Smooth muscle cell (in vitro differentiated cells): ENCODE measurements around the gene CEACAM4. TPM values are rescaled to one million over a fixed set of nuclear protein-coding genes. Genes with fewer than 3 reads are reported as not detected.

ENCODE experiments used
- DNase-seq: peaks from one replicate; lab custom pipeline; 2025; ENCODE audit not compliant: unreplicated experiment; lab: John Stamatoyannopoulos, UW
- H2AFZ ChIP-seq: fragments of 200-600 bp; sonication (generic); 2 replicates; pipeline ENCODE4 v1.6.0; 2016; ENCODE audit warnings: antibody characterized with exemption, low read depth, mild to moderate bottlenecking
- H3F3A ChIP-seq: fragments of 200-600 bp; sonication (generic); 2 replicates; pipeline ENCODE4 v1.6.0; 2017; ENCODE audit warnings: antibody characterized with exemption, low read depth
- H3K27ac ChIP-seq: fragments of 200-600 bp; sonication (generic); 2 replicates; pipeline ENCODE4 v1.5.1; 2016; ENCODE audit warnings: low read depth, mild to moderate bottlenecking
- H3K27me3 ChIP-seq: fragments of 200-600 bp; sonication (generic); 2 replicates; pipeline ENCODE4 v1.6.1; 2016; ENCODE audit warnings: low read depth, mild to moderate bottlenecking
- H3K36me3 ChIP-seq: fragments of 200-600 bp; sonication (generic); 2 replicates; pipeline ENCODE4 v1.5.1; 2016; ENCODE audit warnings: low read depth
- H3K4me1 ChIP-seq: fragments of 200-600 bp; sonication (generic); 2 replicates; pipeline ENCODE4 v1.5.1; 2016; ENCODE audit warnings: low read depth
- H3K4me2 ChIP-seq: fragments of 200-600 bp; sonication (generic); 2 replicates; pipeline ENCODE4 v1.6.0; 2016; ENCODE audit warnings: mild to moderate bottlenecking
- H3K4me3 ChIP-seq: fragments of 200-600 bp; sonication (generic); 2 replicates; pipeline ENCODE4 v1.5.1; 2016; ENCODE audit warnings: mild to moderate bottlenecking
- H3K79me2 ChIP-seq: fragments of 200-600 bp; sonication (generic); 2 replicates; pipeline ENCODE4 v1.6.0; 2016; ENCODE audit warnings: low read depth, mild to moderate bottlenecking
- H3K9ac ChIP-seq: fragments of 200-600 bp; sonication (generic); 2 replicates; pipeline ENCODE4 v1.6.0; 2016; ENCODE audit warnings: low read depth
- H3K9me3 ChIP-seq: fragments of 200-600 bp; sonication (generic); replicated peaks from 2 replicates; pipeline ENCODE4 v1.5.1; 2016; ENCODE audit warnings: low read depth
- H4K20me1 ChIP-seq: fragments of 200-600 bp; sonication (generic); 2 replicates; pipeline ENCODE4 v1.6.0; 2016; ENCODE audit warnings: low read depth
- WGBS: methylation state at CpG from one replicate; pipeline ENCODE4 v1.1.7; 2016; ENCODE audit warnings: low lambda C conversion rate; 5-methylcytosine and 5-hydroxymethylcytosine counted together
- polyA plus RNA-seq: library from polyadenylated mRNA; unstranded; fragments of >200 nt; fragmentation: Nextera tagmentation; extraction: Ambion mirVana; gene quantifications from 2 replicates; pipeline ENCODE4 v1.2.1, GENCODE V29; 2016
- total RNA-seq: library from RNA; depleted of rRNA; stranded (reverse); fragments of >200 nt; gene quantifications from 2 replicates; pipeline ENCODE4 v1.2.3, GENCODE V29; 2014
- TF ChIP-seq, protein P1 (sequence below): fragments of 200-600 bp; sonication (generic); IDR thresholded peaks from 2 replicates; pipeline ENCODE4 v1.5.1; 2017; ENCODE audit warnings: borderline replicate concordance, mild to moderate bottlenecking, antibody characterized with exemption; ENCODE audit not compliant: insufficient read depth, poor library complexity, severe bottlenecking

The CEACAM4 gene
- total and polyA plus RNA-seq, 2 experiments from 2014 or later, result not detected

- 71% methylated on average over 7 of the region's 7 CpGs for WGBS
- Histone ChIP-seq H3K4me3 (no peak overlapping the region), H2AFZ (no peak overlapping the region), H3K79me2 (no peaks in the 10 kb centered on the region), H3K36me3 (no peaks in the 10 kb centered on the region), H3K9ac (no peak overlapping the region), H3K9me3 (no peaks in the 10 kb centered on the region), H3K27me3 (no peaks in the 10 kb centered on the region), H3F3A (no peaks in the 10 kb centered on the region), H3K27ac (no peak overlapping the region), H3K4me1 (no peaks in the 10 kb centered on the region), H4K20me1 (no peaks in the 10 kb centered on the region), H3K4me2 (no peak overlapping the region)
- no peak for DNase-seq
- TF ChIP-seq, protein P1, sequence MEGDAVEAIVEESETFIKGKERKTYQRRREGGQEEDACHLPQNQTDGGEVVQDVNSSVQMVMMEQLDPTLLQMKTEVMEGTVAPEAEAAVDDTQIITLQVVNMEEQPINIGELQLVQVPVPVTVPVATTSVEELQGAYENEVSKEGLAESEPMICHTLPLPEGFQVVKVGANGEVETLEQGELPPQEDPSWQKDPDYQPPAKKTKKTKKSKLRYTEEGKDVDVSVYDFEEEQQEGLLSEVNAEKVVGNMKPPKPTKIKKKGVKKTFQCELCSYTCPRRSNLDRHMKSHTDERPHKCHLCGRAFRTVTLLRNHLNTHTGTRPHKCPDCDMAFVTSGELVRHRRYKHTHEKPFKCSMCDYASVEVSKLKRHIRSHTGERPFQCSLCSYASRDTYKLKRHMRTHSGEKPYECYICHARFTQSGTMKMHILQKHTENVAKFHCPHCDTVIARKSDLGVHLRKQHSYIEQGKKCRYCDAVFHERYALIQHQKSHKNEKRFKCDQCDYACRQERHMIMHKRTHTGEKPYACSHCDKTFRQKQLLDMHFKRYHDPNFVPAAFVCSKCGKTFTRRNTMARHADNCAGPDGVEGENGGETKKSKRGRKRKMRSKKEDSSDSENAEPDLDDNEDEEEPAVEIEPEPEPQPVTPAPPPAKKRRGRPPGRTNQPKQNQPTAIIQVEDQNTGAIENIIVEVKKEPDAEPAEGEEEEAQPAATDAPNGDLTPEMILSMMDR, result no peak
These were observed 2.4 kb downstream of the CEACAM4 start for GRCh38 chr19:41624515-41624914.

DNA sequence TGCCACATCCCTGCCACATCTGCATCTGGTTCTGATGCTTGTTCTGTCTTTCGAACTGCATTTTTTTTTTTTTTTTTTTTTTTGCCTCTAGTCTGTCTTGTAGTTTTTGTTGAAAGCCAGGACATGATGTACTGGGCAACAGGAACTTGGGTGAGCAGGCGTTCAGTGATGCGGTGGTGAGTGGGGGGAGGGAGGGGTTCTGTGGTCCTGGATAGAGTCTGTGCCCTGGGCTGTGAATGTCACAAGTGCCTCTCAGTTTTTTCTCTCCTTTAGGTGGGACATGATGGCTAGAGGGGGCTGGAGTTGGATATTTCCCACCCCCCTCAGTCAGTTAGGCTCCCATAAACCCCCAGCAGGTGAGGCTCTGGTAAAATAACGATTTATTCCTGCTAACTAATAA is 3.5 kb downstream of the CEACAM4 start:
- no peaks in the 10 kb centered on the region for H4K20me1 ChIP-seq
- no peaks in the 10 kb centered on the region for H3K79me2 ChIP-seq
- no peaks in the 10 kb centered on the region for H3K4me1 ChIP-seq
- H3F3A ChIP-seq, result no peaks in the 10 kb centered on the region
- no peaks in the 10 kb centered on the region for H3K9me3 ChIP-seq
- WGBS, result 83% methylated on average over 4 of the region's 4 CpGs
- H3K27me3 ChIP-seq, result no peaks in the 10 kb centered on the region
- H3K9ac ChIP-seq, result no peak overlapping the region
- no peak for DNase-seq
- TF ChIP-seq, protein P1, result no peak
- H3K4me3 ChIP-seq, result no peak overlapping the region
- H3K4me2 ChIP-seq, result no peak overlapping the region
- no peak overlapping the region for H2AFZ ChIP-seq
- H3K36me3 ChIP-seq, result no peaks in the 10 kb centered on the region
- no peak overlapping the region for H3K27ac ChIP-seq

- Histone ChIP-seq H2AFZ (no peak overlapping the region), H3K4me2 (no peak overlapping the region), H3K9me3 (no peaks in the 10 kb centered on the region), H3K9ac (no peak overlapping the region), H3K4me1 (no peaks in the 10 kb centered on the region), H3K79me2 (no peaks in the 10 kb centered on the region), H3K27ac (no peak overlapping the region), H4K20me1 (no peaks in the 10 kb centered on the region), H3F3A (no peaks in the 10 kb centered on the region), H3K27me3 (no peaks in the 10 kb centered on the region), H3K36me3 (no peaks in the 10 kb centered on the region), H3K4me3 (no peak overlapping the region)
- 75% methylated on average over 7 of the region's 7 CpGs for WGBS
- DNase-seq, result no peak
- TF ChIP-seq, protein P1, result no peak
These were observed 5.2 kb downstream of the CEACAM4 start for GRCh38 chr19:41621654-41622053.

DNA sequence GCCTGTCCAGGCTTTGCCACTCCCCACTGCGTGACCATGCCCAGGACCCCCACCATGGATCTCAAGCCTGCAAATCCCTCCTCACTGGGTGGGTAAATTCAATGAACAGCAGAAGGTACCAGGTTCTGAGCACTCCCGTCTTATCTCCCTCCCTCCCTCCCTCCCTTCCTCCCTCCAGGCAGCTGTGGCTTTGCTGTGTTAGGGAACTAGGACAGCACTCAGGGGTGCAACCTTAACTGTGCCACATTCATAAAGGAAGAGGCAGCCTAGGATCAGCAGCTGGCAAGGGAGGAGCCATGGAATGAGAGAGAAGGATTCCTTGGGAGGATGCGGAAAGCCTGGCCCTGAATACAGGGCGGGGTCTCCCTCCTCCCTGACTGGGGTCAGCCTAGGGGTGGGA is 5.6 kb downstream of the CEACAM4 start:
- no peak for DNase-seq
- H3K4me2 ChIP-seq, result no peak overlapping the region
- H3K27ac ChIP-seq, result no peak overlapping the region
- TF ChIP-seq, protein P1, result no peak
- H4K20me1 ChIP-seq, result no peaks in the 10 kb centered on the region
- no peaks in the 10 kb centered on the region for H3F3A ChIP-seq
- H3K9ac ChIP-seq, result no peak overlapping the region
- no peak overlapping the region for H2AFZ ChIP-seq
- H3K27me3 ChIP-seq, result no peaks in the 10 kb centered on the region
- no peaks in the 10 kb centered on the region for H3K4me1 ChIP-seq
- H3K4me3 ChIP-seq, result no peak overlapping the region
- WGBS, result 50% methylated on average over 4 of the region's 4 CpGs
- no peaks in the 10 kb centered on the region for H3K9me3 ChIP-seq
- no peaks in the 10 kb centered on the region for H3K79me2 ChIP-seq
- H3K36me3 ChIP-seq, result no peaks in the 10 kb centered on the region
